ENCODE measurements around the gene AADAT. TPM values are rescaled to one million over a fixed set of nuclear protein-coding genes. Genes with fewer than 3 reads are reported as not detected.

The AADAT gene
- total and polyA plus RNA-seq, 2 of the 8 experiments (the other 6 are each of a cell fraction or from before 2014, with no cell fraction given): 6.1 to 7.7 TPM

DNA sequence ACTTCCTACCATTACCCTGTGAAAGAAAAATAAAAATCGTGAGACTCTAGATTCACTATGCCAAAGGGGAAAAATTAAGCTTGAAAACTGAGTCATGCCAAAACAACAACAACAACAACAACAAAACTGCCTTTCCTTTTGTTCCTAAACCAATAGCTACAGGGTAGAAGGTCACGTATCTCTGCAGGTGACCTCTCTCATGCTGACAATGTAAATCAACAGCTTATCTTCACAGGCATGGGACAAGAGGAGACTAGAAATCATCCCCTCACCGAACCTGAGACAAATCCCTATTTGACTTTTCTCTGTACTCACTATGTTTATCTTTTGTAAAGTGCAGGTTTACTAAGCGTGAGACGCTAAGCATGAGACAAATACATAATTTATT, 20.5 kb upstream of the AADAT start:
- H3K23ac ChIP-seq (ENCODE audit: insufficient read length): no peak overlapping the region
- no peaks in the 10 kb centered on the region for H4K20me1 ChIP-seq (replicated peaks in 1 of 2; ENCODE audit: control insufficient read depth in 1 of 2, insufficient read depth in 2 of 2, low read length in 2 of 2)
- TF ChIP-seq EGR1 (IDR thresholded peaks at IDR 0.05; ENCODE audit: borderline replicate concordance, low read depth, low read length) (no peak), HDAC6 (IDR thresholded peaks at IDR 0.05; ENCODE audit: low read depth, low read length) (no peak), E2F6 (IDR thresholded peaks at IDR 0.05) (no peak), PHF8 (conservative IDR thresholded peaks at IDR 0.05; ENCODE audit: low read depth, low read length) (no peak)
- no peaks in the 10 kb centered on the region for H3K79me2 ChIP-seq (ENCODE audit: control insufficient read depth in 1 of 2, insufficient read depth in 2 of 2, low read length in 2 of 2)
- no peak overlapping the region for H3K18ac ChIP-seq (ENCODE audit: extremely low read depth, low read length)
- H3K27me3 ChIP-seq (replicated peaks in 1 of 4; ENCODE audit: control insufficient read depth in 3 of 4, extremely low read depth in 1 of 4, insufficient read depth in 3 of 4, low read length in 3 of 4): no peaks in the 10 kb centered on the region
- H3K4me1 ChIP-seq (replicated peaks in 1 of 4; ENCODE audit: control insufficient read depth in 3 of 4, insufficient read depth in 4 of 4, low read length in 3 of 4): peaks cover 3 to 14% (median 8%) of the 10 kb centered on the region in 4 experiments; a peak in 6 of 7 replicates
- DNase-seq (ENCODE audit: low read depth in 1 of 2, low spot score in 2 of 2) (no peak), FAIRE-seq (peak; percentile 92)
- H4K91ac ChIP-seq (replicated peaks; ENCODE audit: insufficient read length, low read length): no peak overlapping the region
- peak overlapping the region in 1 of 4 experiments; percentile 28; a peak in 2 of 8 replicates for H3K4me3 ChIP-seq (ENCODE audit: extremely low read depth in 1 of 4, insufficient read depth in 2 of 4, low read depth in 3 of 4, low read length in 4 of 4)
- no peak overlapping the region for H3K9ac ChIP-seq (replicated peaks in 1 of 4; ENCODE audit: extremely low read depth in 1 of 4, low read depth in 3 of 4, low read length in 3 of 4)
- no peak overlapping the region for H3K27ac ChIP-seq (ENCODE audit: low read depth, low read length)
- H3K23me2 ChIP-seq (ENCODE audit: low read depth, low read length): no peaks in the 10 kb centered on the region
- H3K4ac ChIP-seq (replicated peaks; ENCODE audit: insufficient read length, low read depth, low read length): no peak overlapping the region
- no peak overlapping the region for H4K5ac ChIP-seq (ENCODE audit: insufficient read length, low read depth, low read length)
- H2BK120ac ChIP-seq (replicated peaks; ENCODE audit: low read depth, low read length): no peak overlapping the region
- H4K8ac ChIP-seq (ENCODE audit: extremely low read depth, insufficient read depth, low read length): no peak overlapping the region
- H3K36me3 ChIP-seq (ENCODE audit: control insufficient read depth in 2 of 4, insufficient read depth in 4 of 4, low read length in 3 of 4): no peaks in the 10 kb centered on the region
- no peak overlapping the region; the same call in 1 of the 2 replicates for H2BK12ac ChIP-seq (ENCODE audit: low read depth, low read length)
- H2BK5ac ChIP-seq (ENCODE audit: low read depth, low read length): no peak overlapping the region
- no peaks in the 10 kb centered on the region for H3K79me1 ChIP-seq (ENCODE audit: low read depth, low read length)
- ChIA-PET CTCF (ENCODE audit: partially characterized antibody) (interaction anchor here (0.8 to 1.5 kb wide), 6 partner anchors 9 to 92 kb away, joined by 3 to 7 read pairs (median 3); partner anchors contain the start of gene AADAT), POLR2A (ENCODE audit: partially characterized antibody) (no interaction called here)
- no peaks in the 10 kb centered on the region for H3K9me3 ChIP-seq (ENCODE audit: insufficient read depth in 2 of 2, low read depth in 1 of 2, low read length in 1 of 2)
- no peak overlapping the region for H3K14ac ChIP-seq (ENCODE audit: insufficient read length)
- 31% methylated on average over 5 of the region's 5 CpGs; no CpG with 5 or more reads in 1 of the 2 experiments for WGBS, 2 experiments (ENCODE audit: extremely low coverage in 1 of 2, insufficient coverage in 1 of 2, insufficient read length in 1 of 2, insufficient replicate concordance in 2 of 2, low coverage in 1 of 2, low lambda C conversion rate in 2 of 2, missing lambda C conversion rate in 1 of 2)
- no peak overlapping the region for H3K56ac ChIP-seq (replicated peaks; ENCODE audit: insufficient read length, low read depth, low read length)
- H2AFZ ChIP-seq (ENCODE audit: low read length): no peak overlapping the region
- no peak overlapping the region for H2BK20ac ChIP-seq (ENCODE audit: low read length)
- H2BK15ac ChIP-seq (ENCODE audit: low read length): no peak overlapping the region
- no peak overlapping the region for H2AK5ac ChIP-seq (ENCODE audit: low read depth, low read length)
- H3K4me2 ChIP-seq (ENCODE audit: insufficient read depth in 1 of 2, low read depth in 2 of 2, low read length in 2 of 2): peak overlapping the region; percentile 38 to 49; a peak in 2 of 4 replicates

Measured in H1 (cell line).